ENCODE results near the gene GPC6. TPM values are rescaled to one million over a fixed set of nuclear protein-coding genes. Genes with fewer than 3 reads are reported as not detected.
A peak's percentile ranks its signal among the peaks of the same experiment; 100 is the strongest.

The GPC6 gene
- total RNA-seq, 1 experiment from 2014 or later, result 16.7 TPM

- DNase-seq (ENCODE audit: extremely low read depth, low read depth), result no peak
Measured at GRCh38 chr13:93800342-93800741, 573.7 kb downstream of the GPC6 start.

- no peak for DNase-seq (ENCODE audit: extremely low read depth, low read depth)
Measured at GRCh38 chr13:93805736-93806135, 579.1 kb downstream of the GPC6 start.

- no peak for DNase-seq (ENCODE audit: extremely low read depth, low read depth)
Measured at GRCh38 chr13:93806861-93807260, 580.3 kb downstream of the GPC6 start.

GRCh38 chr13:93810264-93810663 is 583.7 kb downstream of the GPC6 start:
- no peak for DNase-seq (ENCODE audit: extremely low read depth, low read depth)

- no peak for DNase-seq (ENCODE audit: extremely low read depth, low read depth)
Measured at GRCh38 chr13:93811071-93811737, 584.6 kb downstream of the GPC6 start.

- DNase-seq (ENCODE audit: extremely low read depth, low read depth), result no peak
Measured at GRCh38 chr13:93811738-93812112, 585.1 kb downstream of the GPC6 start.

GRCh38 chr13:93814658-93815057 is 588.1 kb downstream of the GPC6 start:
- DNase-seq (ENCODE audit: extremely low read depth, low read depth), result no peak

- no peak for DNase-seq (ENCODE audit: extremely low read depth, low read depth)
Measured at GRCh38 chr13:93818345-93818744, 591.7 kb downstream of the GPC6 start.

GRCh38 chr13:93819331-93819890 is 592.8 kb downstream of the GPC6 start:
- no peak for DNase-seq (ENCODE audit: extremely low read depth, low read depth)

- DNase-seq (ENCODE audit: extremely low read depth, low read depth), result no peak
Measured at GRCh38 chr13:93824286-93824685, 597.7 kb downstream of the GPC6 start.

- no peak for DNase-seq (ENCODE audit: extremely low read depth, low read depth)
Measured at GRCh38 chr13:93834051-93834450, 607.4 kb downstream of the GPC6 start.

- no peak for DNase-seq (ENCODE audit: extremely low read depth, low read depth)
Measured at GRCh38 chr13:93843082-93843481, 616.5 kb downstream of the GPC6 start.

- peak; percentile 14 for DNase-seq (ENCODE audit: extremely low read depth, low read depth)
Measured at GRCh38 chr13:93847162-93847561, 620.6 kb downstream of the GPC6 start.

- DNase-seq (ENCODE audit: extremely low read depth, low read depth), result no peak
Measured at GRCh38 chr13:93848247-93848646, 621.6 kb downstream of the GPC6 start.

GRCh38 chr13:93851236-93851635 is 624.6 kb downstream of the GPC6 start:
- no peak for DNase-seq (ENCODE audit: extremely low read depth, low read depth)

GRCh38 chr13:93853912-93854311 is 627.3 kb downstream of the GPC6 start:
- DNase-seq (ENCODE audit: extremely low read depth, low read depth), result no peak

- no peak for DNase-seq (ENCODE audit: extremely low read depth, low read depth)
Measured at GRCh38 chr13:93857126-93857525, 630.5 kb downstream of the GPC6 start.

- no peak for DNase-seq (ENCODE audit: extremely low read depth, low read depth)
Measured at GRCh38 chr13:93859716-93860115, 633.1 kb downstream of the GPC6 start.

- peak; percentile 40 for DNase-seq (ENCODE audit: extremely low read depth, low read depth)
Measured at GRCh38 chr13:93861818-93862217, 635.2 kb downstream of the GPC6 start.

GRCh38 chr13:93862259-93862658 is 635.7 kb downstream of the GPC6 start:
- peak; percentile 8 for DNase-seq (ENCODE audit: extremely low read depth, low read depth)

GRCh38 chr13:93865235-93865634 is 638.6 kb downstream of the GPC6 start:
- no peak for DNase-seq (ENCODE audit: extremely low read depth, low read depth)

- no peak for DNase-seq (ENCODE audit: extremely low read depth, low read depth)
Measured at GRCh38 chr13:93867481-93867880, 640.9 kb downstream of the GPC6 start.

GRCh38 chr13:93872376-93872775 is 645.8 kb downstream of the GPC6 start:
- DNase-seq (ENCODE audit: extremely low read depth, low read depth), result no peak

Measured in NCI-H460 (cell line).